ENCODE data around the gene KCNJ11. TPM values are rescaled to one million over a fixed set of nuclear protein-coding genes. Genes with fewer than 3 reads are reported as not detected.

The KCNJ11 gene
- total RNA-seq, 2 experiments from 2014 or later, result 1.0 to 1.3 TPM

GRCh38 chr11:17395554-17395961, 7.1 kb upstream of the KCNJ11 start:
- H3K4me1 Mint-ChIP-seq (ENCODE audit: low read depth), result no peaks in the 10 kb centered on the region
- H3K36me3 Mint-ChIP-seq (ENCODE audit: low read depth), result no peaks in the 10 kb centered on the region
- intact Hi-C loops (cut with micrococcal nuclease), result no loop called here
- H3K27me3 Mint-ChIP-seq (ENCODE audit: low read depth), result no peaks in the 10 kb centered on the region
- no peak overlapping the region for H3K27ac Mint-ChIP-seq
- H3K9me3 Mint-ChIP-seq, result no peaks in the 10 kb centered on the region
- no peak for DNase-seq
- no peak overlapping the region for H3K4me3 Mint-ChIP-seq
- CTCF ChIA-PET, result interaction anchor here (0.6 kb wide), 1 partner anchor 40 kb away, joined by 3 read pairs; no protein-coding TSS in a partner anchor

- no peak for DNase-seq
- Mint-ChIP-seq H3K27me3 (ENCODE audit: low read depth) (no peaks in the 10 kb centered on the region), H3K4me1 (ENCODE audit: low read depth) (peaks cover 3% of the 10 kb centered on the region), H3K27ac (no peak overlapping the region), H3K36me3 (ENCODE audit: low read depth) (no peaks in the 10 kb centered on the region), H3K4me3 (no peak overlapping the region), H3K9me3 (no peaks in the 10 kb centered on the region)
- intact Hi-C loops (cut with micrococcal nuclease), result no loop called here
- CTCF ChIA-PET, result interaction anchor here (0.6 kb wide), 1 partner anchor 39 kb away, joined by 3 read pairs; no protein-coding TSS in a partner anchor
Measured at GRCh38 chr11:17394743-17395390, 6.4 kb upstream of the KCNJ11 start.

DNA sequence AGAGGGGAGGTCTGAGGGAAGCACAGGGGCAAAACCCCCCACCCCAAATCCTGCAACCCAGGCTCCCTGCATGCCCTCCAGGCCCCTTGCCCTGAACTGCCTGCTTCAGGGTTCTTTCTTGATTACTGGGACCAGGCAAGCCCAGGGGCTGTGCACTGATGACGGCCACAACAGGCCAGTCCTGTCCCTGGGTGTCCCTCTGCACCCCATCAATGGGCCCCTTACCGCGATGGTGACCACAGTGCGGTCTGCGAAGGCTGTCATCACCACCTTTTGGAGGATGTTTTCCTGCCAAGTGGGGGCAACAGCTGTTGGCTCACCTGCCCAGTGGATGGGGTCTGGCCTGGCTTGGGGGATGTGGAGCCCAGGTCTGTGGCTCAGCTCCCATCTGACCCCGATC, 5.0 kb upstream of the KCNJ11 start:
- H3K27ac Mint-ChIP-seq, result no peak overlapping the region
- H3K4me3 Mint-ChIP-seq, result no peak overlapping the region
- intact Hi-C loops (cut with micrococcal nuclease), result no loop called here
- no peaks in the 10 kb centered on the region for H3K36me3 Mint-ChIP-seq (ENCODE audit: low read depth)
- no peaks in the 10 kb centered on the region for H3K9me3 Mint-ChIP-seq
- no peaks in the 10 kb centered on the region for H3K27me3 Mint-ChIP-seq (ENCODE audit: low read depth)
- CTCF ChIA-PET, result interaction anchor here (0.8 kb wide), 1 partner anchor 135 kb away, joined by 3 read pairs; no protein-coding TSS in a partner anchor
- DNase-seq, result no peak
- peaks cover 5% of the 10 kb centered on the region for H3K4me1 Mint-ChIP-seq (ENCODE audit: low read depth)

GRCh38 chr11:17392872-17393271, 4.4 kb upstream of the KCNJ11 start:
- H3K4me1 Mint-ChIP-seq (ENCODE audit: low read depth), result peaks cover 5% of the 10 kb centered on the region
- no peak for DNase-seq
- H3K36me3 Mint-ChIP-seq (ENCODE audit: low read depth), result no peaks in the 10 kb centered on the region
- no peak overlapping the region for H3K4me3 Mint-ChIP-seq
- no peaks in the 10 kb centered on the region for H3K9me3 Mint-ChIP-seq
- CTCF ChIA-PET, result no interaction called here
- H3K27me3 Mint-ChIP-seq (ENCODE audit: low read depth), result no peaks in the 10 kb centered on the region
- intact Hi-C loops (cut with micrococcal nuclease), result no loop called here
- no peak overlapping the region for H3K27ac Mint-ChIP-seq

GRCh38 chr11:17391493-17392355, 3.3 kb upstream of the KCNJ11 start:
- H3K4me3 Mint-ChIP-seq, result no peak overlapping the region
- DNase-seq, result no peak

DNA sequence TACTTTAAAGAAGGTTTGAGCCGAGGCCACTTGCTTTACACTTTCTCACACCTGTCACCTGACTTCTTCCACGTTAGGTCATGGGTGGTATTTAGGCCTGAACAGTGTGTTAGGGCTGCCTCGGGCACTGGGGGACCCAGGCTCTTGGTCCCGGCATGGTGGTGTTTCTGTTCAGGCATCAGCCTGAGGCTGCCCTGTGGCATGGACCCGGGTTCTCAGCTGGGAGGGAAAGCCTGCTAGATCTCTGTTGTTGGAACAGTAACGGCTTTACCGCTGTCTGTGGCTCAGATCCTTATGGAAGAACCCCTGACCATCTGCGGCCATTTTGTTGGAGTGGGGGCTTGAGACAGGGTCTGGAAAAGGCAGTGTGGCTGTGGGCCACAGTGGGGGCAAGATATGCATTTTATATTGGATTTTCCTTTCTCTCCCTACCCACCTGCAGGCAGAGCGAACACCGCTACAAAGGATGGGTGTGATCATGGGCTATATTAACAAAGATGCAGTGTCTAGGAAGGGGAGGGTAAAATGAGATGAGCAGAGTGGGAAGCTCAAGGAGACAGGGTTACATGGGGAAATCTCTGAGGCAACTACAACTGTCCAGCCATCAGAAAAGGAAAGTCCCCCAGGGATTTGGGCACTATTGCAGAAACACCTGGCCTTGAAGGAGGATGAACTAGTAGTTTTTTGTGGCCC, 1.6 kb upstream of the KCNJ11 start:
- H3K27ac Mint-ChIP-seq, result no peak overlapping the region
- H3K27me3 Mint-ChIP-seq (ENCODE audit: low read depth), result no peaks in the 10 kb centered on the region
- no peak for DNase-seq
- intact Hi-C loops (cut with micrococcal nuclease), result loop anchor here (1.0 to 10.0 kb wide), 3 partner anchors 313 to 585 kb away; partner anchors contain the start of genes KCNC1 and RPS13
- H3K36me3 Mint-ChIP-seq (ENCODE audit: low read depth), result no peaks in the 10 kb centered on the region
- CTCF ChIA-PET, result interaction anchor here (0.6 to 1.8 kb wide), 5 partner anchors 116 to 950 kb away, joined by 3 to 5 read pairs (median 3); no protein-coding TSS in a partner anchor
- no peaks in the 10 kb centered on the region for H3K9me3 Mint-ChIP-seq
- H3K4me1 Mint-ChIP-seq (ENCODE audit: low read depth), result peaks cover 5% of the 10 kb centered on the region
- H3K4me3 Mint-ChIP-seq, result peak overlapping the region; percentile 55

More at GRCh38 chr11:17391493-17392355, 3.3 kb upstream of the KCNJ11 start:
- intact Hi-C loops (cut with micrococcal nuclease), result no loop called here
- Mint-ChIP-seq H3K9me3 (no peaks in the 10 kb centered on the region), H3K27me3 (ENCODE audit: low read depth) (no peaks in the 10 kb centered on the region), H3K27ac (no peak overlapping the region), H3K4me1 (ENCODE audit: low read depth) (peaks cover 5% of the 10 kb centered on the region), H3K36me3 (ENCODE audit: low read depth) (no peaks in the 10 kb centered on the region)
- CTCF ChIA-PET, result interaction anchor here (0.6 to 1.8 kb wide), 4 partner anchors 8 to 143 kb away, joined by 3 read pairs; no protein-coding TSS in a partner anchor

DNA sequence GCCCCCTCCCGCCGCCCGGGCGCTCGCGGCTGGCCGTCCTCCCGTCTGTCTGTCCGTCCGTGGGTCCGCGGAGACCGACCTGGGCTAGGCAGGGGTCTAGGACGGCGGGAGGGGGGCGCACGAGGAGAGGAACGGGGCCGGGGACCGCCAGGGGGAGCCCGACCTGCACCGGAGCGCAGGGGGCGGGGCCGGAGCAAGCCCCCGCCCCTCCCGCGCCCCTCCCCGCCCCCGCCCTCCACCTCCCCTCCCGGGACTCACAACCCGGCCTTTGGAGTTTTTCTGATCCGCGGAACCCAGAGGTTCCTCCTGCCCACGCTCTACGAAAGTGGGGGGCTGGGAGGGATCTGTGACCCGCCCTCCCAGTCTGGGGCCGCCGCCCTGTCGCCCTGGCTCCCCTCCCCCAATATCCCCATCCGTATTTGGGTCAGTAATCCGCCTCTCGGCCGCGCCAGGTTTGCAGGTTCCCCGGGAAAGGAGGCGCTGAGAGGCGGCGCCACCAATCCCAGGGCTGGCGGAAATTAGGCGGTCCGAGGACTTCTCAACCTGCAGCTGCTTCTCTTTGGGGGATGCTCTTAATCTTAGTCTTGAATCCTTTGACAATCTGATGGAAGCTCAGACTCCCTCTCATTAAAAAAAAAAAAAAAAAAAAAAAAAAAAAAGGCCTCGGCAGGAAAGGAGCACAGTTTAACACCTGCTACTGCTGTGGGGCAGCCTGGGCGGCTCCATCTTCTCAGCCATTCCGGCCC, 925 bp upstream of the KCNJ11 start:
- no peaks in the 10 kb centered on the region for H3K36me3 Mint-ChIP-seq (ENCODE audit: low read depth)
- H3K4me1 Mint-ChIP-seq (ENCODE audit: low read depth), result peaks cover 5% of the 10 kb centered on the region
- H3K4me3 Mint-ChIP-seq, result peak overlapping the region; percentile 71
- no peaks in the 10 kb centered on the region for H3K27me3 Mint-ChIP-seq (ENCODE audit: low read depth)
- no peak overlapping the region for H3K27ac Mint-ChIP-seq
- DNase-seq, result peak; percentile 75
- H3K9me3 Mint-ChIP-seq, result no peaks in the 10 kb centered on the region
- intact Hi-C loops (cut with micrococcal nuclease), result loop anchor here (1.0 to 10.0 kb wide), 3 partner anchors 312 to 585 kb away; partner anchors contain the start of genes KCNC1 and RPS13
- CTCF ChIA-PET, result interaction anchor here (0.6 to 1.8 kb wide), 12 partner anchors 11 to 951 kb away, joined by 3 to 18 read pairs (median 4); no protein-coding TSS in a partner anchor

- intact Hi-C loops (cut with micrococcal nuclease), result loop anchor here (10.0 kb wide), 2 partner anchors 347 to 587 kb away; partner anchors contain the start of gene KCNC1
- H3K27me3 Mint-ChIP-seq (ENCODE audit: low read depth), result no peaks in the 10 kb centered on the region
- DNase-seq, result no peak
- H3K36me3 Mint-ChIP-seq (ENCODE audit: low read depth), result no peaks in the 10 kb centered on the region
- H3K27ac Mint-ChIP-seq, result no peak overlapping the region
- peaks cover 5% of the 10 kb centered on the region for H3K4me1 Mint-ChIP-seq (ENCODE audit: low read depth)
- no peaks in the 10 kb centered on the region for H3K9me3 Mint-ChIP-seq
- H3K4me3 Mint-ChIP-seq, result peak overlapping the region; percentile 63
- CTCF ChIA-PET, result interaction anchor here (0.8 to 2.1 kb wide), 7 partner anchors 14 to 1340 kb away, joined by 3 to 18 read pairs (median 4); no protein-coding TSS in a partner anchor
Measured at GRCh38 chr11:17387811-17388210, 648 bp downstream of the KCNJ11 start.

DNA sequence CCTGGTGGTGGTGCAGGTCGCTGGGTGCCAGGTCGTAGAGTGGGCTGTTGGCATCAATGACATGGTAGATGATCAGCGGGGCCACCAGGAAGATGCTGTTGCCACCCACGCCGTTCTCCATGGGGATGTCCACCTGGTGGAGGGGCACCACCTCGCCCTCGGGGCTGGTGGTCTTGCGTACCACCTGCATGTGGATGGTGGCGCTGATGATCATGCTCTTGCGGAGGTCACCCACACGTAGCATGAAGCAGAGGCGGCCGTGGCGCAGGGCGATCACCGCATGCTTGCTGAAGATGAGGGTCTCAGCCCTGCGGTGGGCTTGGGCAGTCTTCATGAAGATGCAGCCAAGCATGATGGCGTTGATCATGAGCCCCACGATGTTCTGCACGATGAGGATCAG, 1.2 kb downstream of the KCNJ11 start:
- Mint-ChIP-seq H3K4me3 (peak overlapping the region; percentile 58), H3K27me3 (ENCODE audit: low read depth) (no peaks in the 10 kb centered on the region), H3K36me3 (ENCODE audit: low read depth) (no peaks in the 10 kb centered on the region), H3K4me1 (ENCODE audit: low read depth) (peaks cover 5% of the 10 kb centered on the region), H3K27ac (no peak overlapping the region), H3K9me3 (no peaks in the 10 kb centered on the region)
- intact Hi-C loops (cut with micrococcal nuclease), result loop anchor here (10.0 kb wide), 2 partner anchors 348 to 588 kb away; partner anchors contain the start of gene KCNC1
- DNase-seq, result no peak
- CTCF ChIA-PET, result interaction anchor here (0.9 to 2.1 kb wide), 4 partner anchors 12 to 125 kb away, joined by 3 to 5 read pairs (median 4); no protein-coding TSS in a partner anchor

GRCh38 chr11:17386331-17387084, 2.0 kb downstream of the KCNJ11 start:
- no peak overlapping the region for H3K27ac Mint-ChIP-seq
- CTCF ChIA-PET, result interaction anchor here (0.9 to 2.1 kb wide), 5 partner anchors 12 to 142 kb away, joined by 3 to 5 read pairs (median 4); no protein-coding TSS in a partner anchor
- no peaks in the 10 kb centered on the region for H3K36me3 Mint-ChIP-seq (ENCODE audit: low read depth)
- intact Hi-C loops (cut with micrococcal nuclease), result loop anchor here (10.0 kb wide), 2 partner anchors 348 to 588 kb away; partner anchors contain the start of gene KCNC1
- no peak overlapping the region for H3K4me3 Mint-ChIP-seq
- no peaks in the 10 kb centered on the region for H3K9me3 Mint-ChIP-seq
- peak; percentile 52 for DNase-seq
- H3K4me1 Mint-ChIP-seq (ENCODE audit: low read depth), result peaks cover 5% of the 10 kb centered on the region
- no peaks in the 10 kb centered on the region for H3K27me3 Mint-ChIP-seq (ENCODE audit: low read depth)

Measured in activated naive CD4-positive, alpha-beta T cell treated with anti-CD3 and anti-CD28 coated beads for 36 hours (primary cell).